GM20000 (cell line): ENCODE data around the gene SPDYE17.
"Not testable (repeated sequence)": the region's sequence is repeated elsewhere in the genome, so short reads cannot be mapped to it uniquely, and the experiment has no call there.

Experiments used
- DNase-seq: peaks from one replicate; pipeline ENCODE4 v3.0.0; 2012; ENCODE audit warnings: low spot score

SPDYE17 gene, protein sequence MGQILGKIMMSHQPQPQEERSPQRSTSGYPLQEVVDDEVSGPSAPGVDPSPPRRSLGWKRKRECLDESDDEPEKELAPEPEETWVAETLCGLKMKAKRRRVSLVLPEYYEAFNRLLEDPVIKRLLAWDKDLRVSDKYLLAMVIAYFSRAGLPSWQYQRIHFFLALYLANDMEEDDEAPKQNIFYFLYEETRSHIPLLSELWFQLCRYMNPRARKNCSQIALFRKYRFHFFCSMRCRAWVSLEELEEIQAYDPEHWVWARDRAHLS

DNA sequence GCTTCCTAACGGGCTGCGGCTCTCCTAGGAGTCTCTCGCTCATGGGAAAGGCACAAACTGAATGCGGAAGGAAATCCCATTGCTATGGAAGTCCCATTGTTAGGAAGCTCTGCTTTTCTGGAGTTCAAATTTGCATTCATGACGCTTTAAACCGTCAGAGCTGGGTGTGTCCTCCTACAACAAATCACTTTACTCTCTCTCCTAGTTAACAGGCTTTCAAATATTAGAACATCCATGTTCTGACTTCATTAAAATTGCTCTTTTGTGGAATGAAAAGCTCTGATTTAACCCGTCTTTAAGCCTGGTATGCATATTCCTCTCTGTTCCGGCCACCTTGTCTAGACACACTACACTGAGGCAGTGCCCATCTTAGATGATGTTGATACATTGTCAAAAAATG is at the start of gene SPDYE17:
Gene SPDYE17 (minus strand): TSS at position 101 of the 400 bp plus-strand sequence. CDS start 1,791 bp downstream, outside the sequence.
- DNase-seq = not testable (repeated sequence)

DNA sequence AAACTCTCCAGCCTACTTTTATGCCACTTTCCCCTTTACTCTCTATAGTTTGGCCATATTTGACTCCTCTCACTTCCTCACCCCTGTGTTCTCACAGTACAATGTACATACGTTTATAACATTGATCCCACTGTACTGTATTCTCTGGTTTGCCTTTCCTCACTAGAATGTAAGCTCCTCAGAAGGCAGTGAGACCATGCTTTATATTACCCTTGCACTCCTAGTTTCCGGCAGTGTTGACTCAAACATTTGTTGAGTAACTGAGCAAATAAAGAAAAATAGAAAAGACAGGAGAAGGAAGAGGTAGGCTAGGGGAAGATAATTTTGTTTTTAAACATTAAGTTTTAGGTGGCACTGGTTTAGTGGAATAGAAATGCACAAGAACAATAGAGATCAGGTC is 48.1 kb upstream of the SPDYE17 start:
- DNase-seq = not testable (repeated sequence)

DNA sequence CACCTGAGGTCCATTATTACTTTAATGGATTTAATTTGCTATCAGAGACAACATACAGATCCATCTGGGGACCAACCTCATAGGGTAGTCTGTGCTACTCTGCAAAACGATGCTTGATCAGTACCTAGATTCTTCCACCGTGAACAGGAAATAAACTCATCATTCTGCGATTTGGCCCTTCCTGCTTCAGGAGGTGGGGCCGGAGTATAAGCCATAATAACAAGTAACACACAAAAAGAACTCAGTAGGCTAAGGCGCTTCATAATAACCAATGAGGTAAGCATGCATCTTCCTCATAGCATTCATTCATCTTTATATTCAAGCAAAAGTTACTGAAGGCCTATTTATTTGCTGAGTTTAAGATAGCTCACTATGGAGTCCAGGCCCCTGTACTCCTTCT is 47.5 kb upstream of the SPDYE17 start:
- DNase-seq = not testable (repeated sequence)

DNA sequence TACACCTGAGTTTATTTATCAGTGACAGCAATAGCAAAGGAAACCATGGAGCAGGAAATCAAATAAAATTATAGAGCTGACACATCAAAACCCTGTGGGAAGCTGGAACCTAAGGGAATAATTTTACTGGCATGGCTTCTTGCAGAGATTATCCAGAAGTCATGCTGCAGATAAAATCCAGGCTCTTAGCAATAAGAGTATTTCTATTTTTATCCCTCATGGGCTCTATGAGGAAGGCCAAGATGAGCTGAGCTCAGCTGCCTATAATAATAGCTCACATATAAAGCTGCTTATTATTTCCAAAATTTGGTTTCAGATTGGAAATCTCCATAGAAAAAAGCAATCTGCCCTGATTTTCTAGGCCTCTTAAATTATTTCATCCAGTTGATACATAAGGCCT is 47.0 kb upstream of the SPDYE17 start:
- DNase-seq = not testable (repeated sequence)

DNA sequence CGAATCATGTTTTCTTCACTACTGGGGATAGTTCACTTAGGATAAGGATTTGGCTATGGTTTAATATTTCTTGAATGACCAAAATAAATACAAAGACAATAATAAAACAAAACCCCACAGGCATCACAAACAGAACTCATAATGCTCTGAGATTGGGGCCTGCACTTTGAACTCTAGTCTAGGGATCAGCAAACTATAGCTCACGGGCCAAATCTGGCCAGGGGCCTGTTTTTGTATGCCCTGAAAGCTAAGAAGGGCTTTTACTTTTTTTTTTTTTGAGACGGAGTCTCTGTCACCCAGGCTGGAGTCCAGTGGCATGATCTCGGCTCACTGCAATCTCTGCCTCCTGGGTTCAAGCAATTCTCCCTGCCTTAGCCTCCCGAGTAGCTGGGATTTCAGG is 44.9 kb upstream of the SPDYE17 start:
- DNase-seq = not testable (repeated sequence)

DNA sequence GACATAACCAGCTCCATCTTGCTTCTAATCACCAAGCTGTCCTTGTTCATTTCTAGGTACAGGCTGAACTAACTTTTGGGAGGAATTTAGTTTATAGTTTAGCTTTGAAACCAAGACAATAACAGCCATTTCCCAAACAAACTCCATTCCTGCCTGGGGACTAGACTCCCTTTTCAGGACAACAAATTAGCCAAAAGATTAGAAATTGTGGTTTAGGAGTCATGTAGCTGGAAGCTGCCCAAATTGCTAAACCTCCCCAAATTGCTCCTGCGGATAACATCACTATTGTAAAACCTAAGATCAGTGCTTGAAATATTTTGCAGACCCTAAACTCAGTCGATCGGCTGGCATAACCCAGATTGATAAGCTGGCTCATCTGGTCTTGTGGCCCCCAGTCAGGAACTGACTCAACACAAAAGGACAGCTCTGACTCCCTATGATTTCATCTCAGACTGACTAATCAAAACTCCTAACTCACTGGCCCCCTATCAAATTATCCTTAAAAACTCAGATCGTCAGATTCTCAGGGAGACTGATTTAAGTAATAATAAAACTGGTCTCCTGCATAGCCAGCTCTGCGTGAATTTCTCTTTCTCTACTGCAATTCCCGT is 42.7 kb upstream of the SPDYE17 start:
- not testable (repeated sequence) for DNase-seq

DNA sequence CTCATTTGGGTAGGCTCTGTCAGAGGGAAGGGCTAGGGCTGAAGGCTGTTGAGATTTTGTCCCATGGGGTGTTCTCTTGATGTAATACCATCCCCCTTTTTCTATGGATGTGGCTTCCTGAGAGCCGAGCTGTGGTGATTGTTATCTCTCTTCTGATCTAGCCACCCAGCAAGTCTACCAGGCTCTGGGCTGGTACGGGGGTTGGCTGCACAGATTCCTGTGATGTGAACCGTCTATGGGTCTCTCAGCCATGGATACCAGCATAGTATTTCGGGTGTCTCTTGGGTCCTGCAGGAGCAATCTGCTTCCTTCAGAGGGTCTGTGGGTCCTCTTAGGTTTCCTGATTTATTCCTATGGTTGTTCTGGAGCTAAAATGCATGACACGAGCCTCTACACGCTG is 38.9 kb upstream of the SPDYE17 start:
- DNase-seq = not testable (repeated sequence)

DNA sequence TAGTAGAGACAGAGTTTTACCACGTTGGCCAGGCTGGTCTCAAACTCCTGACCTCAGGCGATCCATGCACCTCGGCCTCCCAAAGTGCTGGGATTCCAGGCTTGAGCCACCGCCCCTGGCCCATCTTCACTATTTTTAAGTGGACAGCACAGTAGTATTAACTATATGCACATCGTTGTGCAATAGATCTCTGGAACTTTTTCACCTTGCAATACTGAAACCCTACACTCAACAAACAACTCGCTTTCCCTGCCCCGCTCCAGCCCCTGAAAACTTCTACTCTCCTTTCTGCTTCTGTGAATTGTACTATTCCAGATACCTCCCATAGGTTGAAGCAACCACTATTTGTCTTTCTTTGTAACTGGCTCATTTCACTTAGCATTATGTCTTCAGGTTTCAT is 33.7 kb upstream of the SPDYE17 start:
- not testable (repeated sequence) for DNase-seq

DNA sequence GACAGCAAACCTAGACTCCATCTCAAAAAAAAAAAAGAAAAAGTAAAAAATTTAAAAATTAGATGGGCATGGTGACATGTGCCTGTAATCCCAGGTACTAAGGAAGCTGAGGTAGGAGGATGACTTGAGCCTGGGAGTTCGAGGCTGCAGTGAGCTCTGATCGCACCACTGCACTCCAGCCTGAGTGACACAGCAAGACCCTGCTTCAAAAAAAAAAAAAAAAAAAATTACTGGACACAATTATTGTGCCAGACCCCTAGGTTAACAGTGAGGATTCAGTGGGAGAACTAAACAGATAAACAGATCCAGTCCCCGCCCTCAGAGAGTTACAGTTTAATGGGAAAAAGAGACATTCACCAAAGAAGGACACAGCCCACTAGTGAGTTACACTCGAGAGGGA is 31.6 kb upstream of the SPDYE17 start:
- DNase-seq = not testable (repeated sequence)

DNA sequence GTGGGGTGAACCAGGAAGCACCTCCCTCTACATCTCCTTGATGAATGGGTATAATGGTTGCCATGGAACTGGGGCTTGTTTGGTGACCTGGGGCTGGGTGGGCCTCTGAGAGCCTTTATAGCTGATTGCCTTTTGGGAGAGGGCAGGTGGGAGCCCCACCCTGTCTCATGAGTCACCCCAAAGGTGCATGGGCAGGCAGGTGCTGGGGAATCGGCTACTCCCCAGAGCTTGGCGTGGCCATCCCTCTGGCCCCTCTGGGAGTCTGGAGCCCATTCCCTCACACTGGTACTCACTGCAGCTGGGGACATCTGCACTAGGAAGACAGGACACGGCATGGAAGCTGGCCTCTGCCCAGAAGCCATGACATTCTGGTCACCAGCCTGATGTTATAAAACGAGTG is 30.4 kb upstream of the SPDYE17 start, which contains the start of gene SPDYE18:
Gene SPDYE18 (minus strand): TSS at position 2 of the 400 bp plus-strand sequence. CDS start 2,046 bp downstream, outside the sequence.
- not testable (repeated sequence) for DNase-seq

DNA sequence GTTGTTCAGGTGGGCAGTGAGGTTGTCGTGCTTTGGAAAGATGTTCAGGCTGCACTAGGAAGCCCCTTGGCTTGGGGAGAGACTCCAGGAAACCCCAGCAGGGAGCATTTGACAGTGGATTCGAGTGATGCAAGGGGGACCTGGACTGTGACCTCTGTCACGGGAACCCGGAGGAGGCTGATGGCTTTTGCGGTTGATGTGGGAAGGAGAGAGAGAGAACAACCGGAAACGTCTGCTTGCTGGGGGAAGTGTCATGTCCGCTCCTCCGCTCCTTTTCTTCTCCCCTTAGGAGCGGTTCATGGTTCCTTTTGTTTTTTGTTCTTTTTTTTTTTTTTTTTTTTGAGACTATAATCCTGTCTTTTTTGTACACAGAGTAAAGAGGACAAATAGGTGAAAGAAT is 5.8 kb downstream of the SPDYE17 start:
- DNase-seq = not testable (repeated sequence)

DNA sequence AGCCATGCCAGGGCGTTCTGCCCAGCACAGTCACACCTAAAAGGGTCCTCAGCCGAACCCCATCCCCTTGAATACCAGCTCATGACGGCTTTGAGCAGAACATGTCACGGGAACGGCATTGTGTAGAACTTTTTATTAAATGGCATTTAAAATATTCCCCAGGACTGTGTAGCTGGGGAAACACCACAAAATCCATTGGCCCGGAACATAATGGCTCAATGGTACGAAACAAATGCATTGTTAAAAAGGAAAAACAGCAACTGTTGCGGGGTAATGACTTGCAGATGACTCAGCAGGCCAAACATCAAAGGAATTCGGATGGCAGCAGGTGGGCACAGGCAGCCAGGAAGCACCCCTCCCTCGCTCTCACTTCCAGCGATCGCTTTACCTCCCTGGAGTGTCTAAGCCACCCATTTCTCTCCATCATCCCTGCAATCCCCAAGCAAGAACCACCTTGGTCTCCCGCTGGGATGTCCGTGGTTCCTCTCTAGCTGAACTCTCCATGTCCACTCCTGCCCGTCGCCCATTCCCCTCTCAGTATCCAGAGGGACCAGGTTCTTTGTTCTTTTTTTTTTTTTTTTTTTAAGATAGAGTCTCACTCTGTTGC is 22.0 kb downstream of the SPDYE17 start:
- DNase-seq = not testable (repeated sequence)

DNA sequence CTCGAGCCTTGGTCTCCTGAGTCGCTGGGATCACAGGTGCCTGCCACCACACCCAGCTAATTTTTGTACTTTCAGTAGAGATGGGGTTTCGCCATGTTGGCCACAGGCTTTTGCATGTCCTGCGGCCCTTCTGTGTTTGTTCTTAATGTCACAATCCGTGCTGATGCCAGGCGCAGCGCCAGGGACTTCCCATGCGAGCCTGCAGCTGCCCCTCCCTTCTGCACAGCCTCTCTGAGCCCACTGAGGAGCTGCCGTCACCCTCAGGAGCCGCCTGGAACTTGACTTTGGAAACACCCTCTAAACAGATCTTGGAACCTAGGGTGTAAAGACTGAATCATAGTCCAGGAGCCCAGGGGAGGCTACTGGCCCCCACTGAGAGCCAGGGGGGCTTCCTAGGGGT is 24.2 kb downstream of the SPDYE17 start:
- DNase-seq = not testable (repeated sequence)

DNA sequence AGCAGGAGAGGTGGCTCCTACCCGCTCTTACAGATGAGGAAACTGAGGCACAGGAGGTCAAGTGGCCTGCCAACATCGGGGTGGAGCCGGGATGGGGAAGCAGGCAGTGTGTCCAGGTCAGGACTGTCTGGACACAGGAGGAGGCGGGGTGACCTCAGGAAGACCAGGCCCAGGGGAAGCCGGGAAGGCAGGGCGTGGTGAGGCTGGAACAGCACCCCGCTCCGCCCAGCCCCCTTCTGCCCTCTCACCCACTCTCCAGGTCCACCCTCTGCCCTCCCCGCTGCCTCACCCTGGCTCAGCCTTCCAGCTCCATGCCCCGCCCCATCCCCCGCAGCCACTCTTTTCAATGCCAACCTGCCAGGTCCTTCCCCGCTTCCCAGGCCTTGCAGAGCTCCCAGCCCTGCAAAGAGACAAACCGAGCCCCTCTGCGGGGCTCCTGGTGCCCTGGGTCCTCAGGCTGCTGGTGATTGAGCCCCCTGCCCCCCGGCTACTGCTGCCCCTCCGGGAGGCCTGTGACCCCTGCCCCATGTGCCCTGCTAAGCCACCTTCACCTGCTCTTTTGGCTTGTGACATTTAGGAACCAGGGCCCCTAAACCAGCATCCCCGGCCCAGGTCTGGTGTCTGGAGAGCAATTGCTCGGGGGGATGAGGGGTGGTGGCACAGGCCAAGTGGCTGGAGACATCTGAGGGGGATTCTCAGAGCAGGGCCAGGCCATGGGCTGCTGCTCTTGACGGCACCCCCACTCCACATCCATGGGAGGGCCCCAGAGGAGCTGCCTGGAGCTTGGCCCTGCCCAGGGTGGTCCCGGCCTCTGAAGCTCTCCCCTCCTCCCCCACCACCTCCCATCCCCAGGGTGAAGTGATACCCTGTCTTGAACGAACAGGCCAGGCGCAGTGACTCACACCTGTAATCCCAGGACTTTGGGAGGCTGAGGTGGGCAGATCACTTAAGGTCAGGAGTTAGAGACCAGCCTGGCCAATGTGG is 25.7 kb downstream of the SPDYE17 start:
- DNase-seq = not testable (repeated sequence)

DNA sequence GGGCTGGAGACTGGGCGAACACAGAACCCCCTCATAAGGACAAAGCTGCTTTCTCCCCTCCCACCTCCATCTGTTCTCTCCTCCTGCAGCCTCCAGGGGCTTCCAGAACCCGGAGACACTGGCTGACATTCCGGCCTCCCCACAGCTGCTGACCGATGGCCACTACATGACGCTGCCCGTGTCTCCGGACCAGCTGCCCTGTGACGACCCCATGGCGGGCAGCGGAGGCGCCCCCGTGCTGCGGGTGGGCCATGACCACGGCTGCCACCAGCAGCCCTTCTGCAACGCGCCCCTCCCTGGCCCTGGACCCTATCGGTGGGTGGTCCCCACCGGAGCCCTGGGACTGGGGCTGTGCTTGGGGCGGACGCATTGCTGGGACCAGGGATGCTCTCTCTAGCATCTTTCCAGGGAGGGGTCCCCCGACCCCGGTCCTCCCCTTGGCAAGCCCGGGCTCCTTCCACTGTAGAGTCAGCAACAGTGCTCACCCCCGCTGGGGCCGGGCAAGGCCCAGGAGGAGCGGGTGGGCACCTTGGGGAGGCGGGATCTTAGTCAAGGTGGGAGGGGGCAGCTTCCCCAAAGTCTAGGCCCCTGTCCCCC is 26.6 kb downstream of the SPDYE17 start:
- not testable (repeated sequence) for DNase-seq

DNA sequence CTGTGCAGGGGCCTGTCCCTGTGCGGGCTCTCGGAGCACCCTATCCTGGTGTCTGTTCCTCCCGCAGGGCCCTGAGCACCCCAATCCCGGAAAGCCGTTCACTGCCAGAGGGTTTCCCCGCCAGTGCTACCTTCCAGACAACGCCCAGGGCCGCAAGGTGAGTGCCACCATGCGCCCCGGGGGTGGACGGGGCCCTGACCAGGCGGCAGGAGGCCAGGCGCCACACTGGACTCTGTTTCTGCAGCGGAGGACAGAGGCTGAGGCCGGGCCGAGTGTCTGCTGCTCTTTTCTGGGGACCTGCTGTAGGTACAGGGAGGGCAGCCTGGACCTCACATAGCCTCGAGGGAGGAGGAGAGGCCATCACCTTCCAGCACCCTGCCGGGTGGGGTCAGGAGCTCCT is 28.0 kb downstream of the SPDYE17 start:
- not testable (repeated sequence) for DNase-seq

DNA sequence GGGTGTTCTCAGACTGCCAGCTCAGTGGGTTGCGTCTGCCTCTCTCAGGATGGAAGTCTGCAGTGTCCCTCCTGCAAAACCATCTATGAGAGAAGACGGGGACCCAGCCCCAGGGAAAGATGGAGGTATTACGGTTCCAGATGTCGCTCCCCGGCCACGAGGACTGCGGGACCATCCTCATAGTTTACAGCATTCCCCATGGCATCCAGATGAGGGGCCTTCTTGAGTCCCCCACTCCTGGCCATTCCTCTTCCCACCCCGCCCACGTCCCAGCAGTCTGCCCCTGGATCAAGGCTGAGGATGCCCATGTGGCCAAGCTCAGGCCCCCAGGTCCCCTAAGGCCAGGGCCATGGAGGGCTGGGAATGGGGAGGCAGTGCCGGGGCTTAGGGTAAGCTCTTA is 28.9 kb downstream of the SPDYE17 start:
- DNase-seq = not testable (repeated sequence)

DNA sequence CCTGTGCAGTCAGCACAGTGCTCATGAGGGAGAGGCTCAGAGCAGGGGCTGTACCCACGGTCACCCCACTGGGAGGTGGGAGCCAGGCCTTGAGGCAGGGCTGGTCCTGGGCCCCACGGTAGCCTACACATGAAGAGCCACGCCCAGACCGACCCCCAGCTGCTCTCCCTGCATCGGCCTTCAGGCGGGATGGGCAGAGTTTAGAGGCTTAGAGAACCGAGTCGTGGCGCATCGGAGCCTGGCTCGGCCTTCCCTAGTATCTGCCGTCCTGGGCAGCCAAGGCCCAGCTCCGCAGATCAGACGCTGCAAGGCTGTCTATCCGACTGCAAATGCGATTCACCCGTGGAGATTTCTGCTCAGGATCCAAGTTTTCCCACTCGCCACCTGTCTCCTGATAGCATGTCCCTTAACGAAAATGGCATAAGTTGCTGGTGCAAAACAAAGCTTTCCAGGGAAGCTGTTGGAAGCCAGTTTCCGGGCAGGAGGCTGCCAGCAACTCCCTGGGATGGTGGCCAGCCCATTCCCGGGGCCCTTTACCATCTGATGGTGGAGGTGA is 29.4 kb downstream of the SPDYE17 start:
- not testable (repeated sequence) for DNase-seq

DNA sequence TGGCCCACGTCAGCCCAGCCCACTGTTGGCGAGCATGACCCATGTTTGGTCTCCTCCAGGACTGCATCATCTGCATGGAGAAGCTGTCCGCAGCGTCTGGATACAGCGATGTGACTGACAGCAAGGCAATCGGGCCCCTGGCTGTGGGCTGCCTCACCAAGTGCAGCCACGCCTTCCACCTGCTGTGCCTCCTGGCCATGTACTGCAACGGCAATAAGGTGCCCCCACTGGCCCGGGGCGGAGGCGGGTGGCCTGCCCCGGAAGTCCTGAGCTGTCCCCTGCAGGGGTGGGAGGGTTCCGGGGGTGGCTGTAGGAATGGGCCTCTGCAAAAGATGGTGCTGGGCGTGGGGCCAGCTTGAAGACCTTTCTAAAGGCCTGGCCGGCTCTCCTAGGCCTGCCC is 30.1 kb downstream of the SPDYE17 start:
- not testable (repeated sequence) for DNase-seq

DNA sequence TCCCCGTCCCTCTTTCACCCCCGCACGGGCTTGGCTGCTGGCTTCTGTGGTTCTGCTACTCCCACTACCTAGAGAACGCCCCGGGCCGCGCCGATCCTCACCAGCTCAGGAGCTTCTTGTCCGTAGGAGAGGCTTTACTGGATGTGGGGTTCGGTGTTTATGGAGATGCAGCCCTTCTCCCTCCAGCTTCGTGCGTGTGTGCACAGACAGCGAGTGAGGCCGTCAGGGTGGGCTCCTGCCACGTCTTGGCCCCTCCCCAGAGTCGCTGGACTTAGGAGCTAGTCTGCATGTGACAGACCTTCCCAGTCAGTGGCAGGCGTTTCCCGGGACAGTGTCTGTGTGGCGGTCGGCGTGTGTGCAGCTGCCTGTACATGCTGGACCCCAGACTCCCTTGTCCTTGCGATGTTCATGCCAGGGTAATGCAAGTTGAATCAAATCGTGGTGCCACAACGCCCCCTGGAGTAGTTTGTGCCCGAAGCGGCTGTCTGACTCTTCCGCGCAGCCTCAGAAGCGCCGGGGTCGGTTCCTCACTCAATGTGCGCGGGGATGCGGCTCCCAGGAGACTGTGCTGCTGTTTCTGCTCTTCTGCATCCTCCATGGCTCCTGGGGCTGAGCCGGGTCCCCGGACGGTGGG is 32.6 kb downstream of the SPDYE17 start:
- not testable (repeated sequence) for DNase-seq
